HG02885 (cell line): ENCODE results near the gene MED10.

Experiments used
- ATAC-seq: cut with Tn5 transposase; IDR thresholded peaks from one replicate; pipeline ENCODE4 v1.9.1; 2021; ENCODE audit warnings: mild to moderate bottlenecking; ENCODE audit not compliant: unreplicated experiment, poor library complexity

The MED10 gene

GRCh38 chr5:6399980-6400910 lies 21.9 kb upstream of the MED10 start:
- no peak for ATAC-seq

GRCh38 chr5:6398570-6399230 lies 20.4 kb upstream of the MED10 start:
- ATAC-seq: no peak

- no peak for ATAC-seq
Observed at GRCh38 chr5:6397536-6398269, 19.4 kb upstream of the MED10 start.

- no peak for ATAC-seq
Observed at GRCh38 chr5:6396836-6397535, 18.6 kb upstream of the MED10 start.

GRCh38 chr5:6396043-6396442 lies 17.7 kb upstream of the MED10 start:
- no peak for ATAC-seq

GRCh38 chr5:6395621-6396020 lies 17.3 kb upstream of the MED10 start:
- ATAC-seq: no peak

- ATAC-seq: no peak
Observed at GRCh38 chr5:6395102-6395445, 16.7 kb upstream of the MED10 start.

- no peak for ATAC-seq
Observed at GRCh38 chr5:6394429-6395101, 16.2 kb upstream of the MED10 start.

GRCh38 chr5:6393596-6394194 lies 15.3 kb upstream of the MED10 start:
- no peak for ATAC-seq

GRCh38 chr5:6392561-6392960 lies 14.2 kb upstream of the MED10 start:
- no peak for ATAC-seq

GRCh38 chr5:6391151-6391550 lies 12.8 kb upstream of the MED10 start:
- no peak for ATAC-seq

GRCh38 chr5:6389946-6390530 lies 11.7 kb upstream of the MED10 start:
- no peak for ATAC-seq

GRCh38 chr5:6389397-6389796 lies 11.1 kb upstream of the MED10 start:
- no peak for ATAC-seq

GRCh38 chr5:6387970-6388369 lies 9.6 kb upstream of the MED10 start:
- no peak for ATAC-seq

- ATAC-seq: no peak
Observed at GRCh38 chr5:6386271-6386670, 7.9 kb upstream of the MED10 start.

GRCh38 chr5:6384856-6385255 lies 6.5 kb upstream of the MED10 start:
- no peak for ATAC-seq

- ATAC-seq: no peak
Observed at GRCh38 chr5:6383376-6383775, 5.0 kb upstream of the MED10 start.

- no peak for ATAC-seq
Observed at GRCh38 chr5:6379246-6379645, 899 bp upstream of the MED10 start.

- peak; percentile 30 for ATAC-seq
Observed at GRCh38 chr5:6378766-6379103, 388 bp upstream of the MED10 start.

- ATAC-seq: no peak
Observed at GRCh38 chr5:6377582-6377904, 804 bp downstream of the MED10 start.
